HCT116 (cell line): Measurements from ENCODE around the gene TAF9B.

ENCODE experiments used
- RAD21 ChIP-seq: IDR thresholded peaks from 2 replicates; pipeline ENCODE4 v1.6.1; 2012; ENCODE audit warnings: low read depth, mild to moderate bottlenecking
- SRF ChIP-seq: IDR thresholded peaks from 2 replicates; pipeline ENCODE4 v1.6.1; 2012; ENCODE audit warnings: low read depth
- TF ChIP-seq, protein P1 (sequence below): IDR thresholded peaks from 2 replicates; pipeline ENCODE4 v1.6.1; 2012
- TF ChIP-seq, protein P2 (sequence below), 3 experiments: fragments of 200-600 bp in 1 of 3; sonication (generic) in 1 of 3; IDR thresholded peaks in 2 of 3; conservative IDR thresholded peaks in 1 of 3; 2 replicates each; pipeline ENCODE4 v1.5.1; 2012 to 2017; ENCODE audit warnings: low read depth in 2 of 3, low read length in 2 of 3, antibody characterized with exemption in 1 of 3, borderline replicate concordance in 1 of 3, control low read depth in 1 of 3, mild to moderate bottlenecking in 1 of 3, mixed read lengths in 1 of 3, mixed run types in 1 of 3, moderate library complexity in 1 of 3; ENCODE audit not compliant: insufficient read depth in 1 of 3

DNA sequence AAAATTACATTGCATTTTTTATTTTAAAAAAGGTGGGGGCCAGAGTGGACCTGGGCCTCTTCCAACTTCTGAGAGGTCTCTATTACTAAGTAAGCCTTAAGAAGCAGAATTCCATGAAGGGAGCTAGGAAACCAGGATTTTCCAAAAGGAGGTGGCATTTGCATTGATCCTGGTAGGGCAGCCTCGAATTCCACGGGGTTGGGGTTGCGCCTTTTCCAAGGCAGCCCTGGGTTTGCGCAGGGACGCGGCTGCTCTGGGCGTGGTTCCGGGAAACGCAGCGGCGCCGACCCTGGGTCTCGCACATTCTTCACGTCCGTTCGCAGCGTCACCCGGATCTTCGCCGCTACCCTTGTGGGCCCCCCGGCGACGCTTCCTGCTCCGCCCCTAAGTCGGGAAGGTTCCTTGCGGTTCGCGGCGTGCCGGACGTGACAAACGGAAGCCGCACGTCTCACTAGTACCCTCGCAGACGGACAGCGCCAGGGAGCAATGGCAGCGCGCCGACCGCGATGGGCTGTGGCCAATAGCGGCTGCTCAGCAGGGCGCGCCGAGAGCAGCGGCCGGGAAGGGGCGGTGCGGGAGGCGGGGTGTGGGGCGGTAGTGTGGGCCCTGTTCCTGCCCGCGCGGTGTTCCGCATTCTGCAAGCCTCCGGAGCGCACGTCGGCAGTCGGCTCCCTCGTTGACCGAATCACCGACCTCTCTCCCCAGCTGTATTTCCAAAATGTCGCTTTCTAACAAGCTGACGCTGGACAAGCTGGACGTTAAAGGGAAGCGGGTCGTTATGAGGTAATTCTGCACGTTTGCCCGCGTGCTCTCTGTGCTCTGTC, 35.6 kb downstream of the TAF9B start, which contains the start of gene PGK1:
- TF ChIP-seq, protein P1, sequence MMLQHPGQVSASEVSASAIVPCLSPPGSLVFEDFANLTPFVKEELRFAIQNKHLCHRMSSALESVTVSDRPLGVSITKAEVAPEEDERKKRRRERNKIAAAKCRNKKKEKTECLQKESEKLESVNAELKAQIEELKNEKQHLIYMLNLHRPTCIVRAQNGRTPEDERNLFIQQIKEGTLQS, result no peak
- TF ChIP-seq RAD21 (no peak), SRF (no peak)
- TF ChIP-seq, protein P2, sequence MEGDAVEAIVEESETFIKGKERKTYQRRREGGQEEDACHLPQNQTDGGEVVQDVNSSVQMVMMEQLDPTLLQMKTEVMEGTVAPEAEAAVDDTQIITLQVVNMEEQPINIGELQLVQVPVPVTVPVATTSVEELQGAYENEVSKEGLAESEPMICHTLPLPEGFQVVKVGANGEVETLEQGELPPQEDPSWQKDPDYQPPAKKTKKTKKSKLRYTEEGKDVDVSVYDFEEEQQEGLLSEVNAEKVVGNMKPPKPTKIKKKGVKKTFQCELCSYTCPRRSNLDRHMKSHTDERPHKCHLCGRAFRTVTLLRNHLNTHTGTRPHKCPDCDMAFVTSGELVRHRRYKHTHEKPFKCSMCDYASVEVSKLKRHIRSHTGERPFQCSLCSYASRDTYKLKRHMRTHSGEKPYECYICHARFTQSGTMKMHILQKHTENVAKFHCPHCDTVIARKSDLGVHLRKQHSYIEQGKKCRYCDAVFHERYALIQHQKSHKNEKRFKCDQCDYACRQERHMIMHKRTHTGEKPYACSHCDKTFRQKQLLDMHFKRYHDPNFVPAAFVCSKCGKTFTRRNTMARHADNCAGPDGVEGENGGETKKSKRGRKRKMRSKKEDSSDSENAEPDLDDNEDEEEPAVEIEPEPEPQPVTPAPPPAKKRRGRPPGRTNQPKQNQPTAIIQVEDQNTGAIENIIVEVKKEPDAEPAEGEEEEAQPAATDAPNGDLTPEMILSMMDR (IDR thresholded peaks at IDR 0.05 in 2 of 3, conservative IDR thresholded peaks at IDR 0.05 in 1 of 3; ENCODE audit: borderline replicate concordance in 1 of 3, insufficient read depth in 1 of 3, low read depth in 2 of 3, low read length in 2 of 3), result no peak
